GM12891 (cell line): ENCODE measurements around the gene AP3S2.

Experiments
- DNase-seq: peaks from one replicate; pipeline ENCODE4 v3.0.0; 2011; ENCODE audit warnings: low spot score; ENCODE audit not compliant: insufficient read length
- FAIRE-seq: peaks from 2 replicates; lab custom pipeline; 2011; peaks lifted over from hg19 to GRCh38; lab: Jason Lieb, UNC
- PAX5 ChIP-seq: IDR thresholded peaks from 2 replicates; pipeline ENCODE4 v1.6.1; 2011; ENCODE audit warnings: low read length, moderate library complexity, mild to moderate bottlenecking; ENCODE audit not compliant: insufficient read depth, severe bottlenecking
- POLR2A ChIP-seq: IDR thresholded peaks from 2 replicates; pipeline ENCODE4 v1.6.1; 2011; ENCODE audit warnings: low read depth, low read length, control low read depth
- POLR2AphosphoS5 ChIP-seq: IDR thresholded peaks from 2 replicates; pipeline ENCODE4 v1.6.1; 2011; ENCODE audit warnings: low read depth, low read length, control low read depth
- POU2F2 ChIP-seq: IDR thresholded peaks from 2 replicates; pipeline ENCODE4 v1.6.1; 2011; ENCODE audit warnings: low read depth, mild to moderate bottlenecking, control low read depth, low read length, moderate library complexity
- SPI1 ChIP-seq: IDR thresholded peaks from 2 replicates; pipeline ENCODE4 v1.6.1; 2011; ENCODE audit warnings: low read depth, low read length, control low read depth
- TAF1 ChIP-seq: IDR thresholded peaks from 2 replicates; pipeline ENCODE4 v1.6.1; 2011; ENCODE audit warnings: low read depth, low read length, control low read depth

AP3S2 gene

GRCh38 chr15:89916660-89917059, 22.9 kb upstream of the AP3S2 start:
- FAIRE-seq (no peak), DNase-seq (no peak)
- TF ChIP-seq POLR2AphosphoS5 (no peak), POU2F2 (no peak), TAF1 (no peak), PAX5 (no peak), SPI1 (no peak), POLR2A (no peak)

DNA sequence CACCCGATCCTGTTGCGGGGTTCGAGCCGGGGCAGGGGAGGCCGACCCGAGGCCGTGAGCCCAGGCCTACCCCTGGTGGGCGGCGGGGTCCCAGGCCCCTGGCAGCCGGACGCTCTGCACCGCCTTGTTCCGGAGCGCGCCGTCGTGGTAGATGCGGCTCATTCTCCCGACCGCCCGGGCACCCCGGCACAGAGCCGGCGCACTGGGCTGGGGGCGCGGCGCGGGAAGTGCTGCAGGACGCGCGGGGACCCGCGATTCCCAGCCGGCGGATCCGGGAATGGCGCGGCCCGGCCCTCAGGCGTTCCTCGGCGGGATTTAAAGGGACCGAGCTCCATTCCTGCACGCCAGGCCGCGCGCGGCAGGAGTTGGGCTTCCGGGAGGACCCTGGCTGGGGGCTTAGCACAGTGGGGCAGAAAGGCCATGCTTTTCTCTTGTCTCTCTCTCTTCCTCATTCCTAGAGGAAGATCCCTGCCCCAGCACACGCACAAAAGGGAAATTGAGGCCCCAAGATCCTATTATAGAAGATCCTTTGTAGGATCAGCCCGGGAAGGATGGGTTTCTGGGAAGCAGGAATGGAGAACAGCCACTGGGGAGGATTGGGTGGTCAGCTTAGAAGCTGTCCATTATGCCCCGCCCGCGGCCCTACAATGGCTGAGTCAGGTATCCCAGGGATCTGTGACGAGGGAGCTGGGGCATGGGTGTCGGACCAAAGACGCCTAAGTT, 19.0 kb upstream of the AP3S2 start, which contains the start of gene ARPIN:
TSS of gene ARPIN (minus strand) at position 279 of the 723 bp plus-strand sequence. CDS start at position 162, 117 bp downstream.
- TF ChIP-seq TAF1 = no peak
- no peak for TF ChIP-seq POLR2AphosphoS5
- TF ChIP-seq POLR2A = no peak
- TF ChIP-seq POU2F2 = no peak
- no peak for TF ChIP-seq PAX5
- TF ChIP-seq SPI1 = no peak
- DNase-seq (peak; percentile 50), FAIRE-seq (no peak)

DNA sequence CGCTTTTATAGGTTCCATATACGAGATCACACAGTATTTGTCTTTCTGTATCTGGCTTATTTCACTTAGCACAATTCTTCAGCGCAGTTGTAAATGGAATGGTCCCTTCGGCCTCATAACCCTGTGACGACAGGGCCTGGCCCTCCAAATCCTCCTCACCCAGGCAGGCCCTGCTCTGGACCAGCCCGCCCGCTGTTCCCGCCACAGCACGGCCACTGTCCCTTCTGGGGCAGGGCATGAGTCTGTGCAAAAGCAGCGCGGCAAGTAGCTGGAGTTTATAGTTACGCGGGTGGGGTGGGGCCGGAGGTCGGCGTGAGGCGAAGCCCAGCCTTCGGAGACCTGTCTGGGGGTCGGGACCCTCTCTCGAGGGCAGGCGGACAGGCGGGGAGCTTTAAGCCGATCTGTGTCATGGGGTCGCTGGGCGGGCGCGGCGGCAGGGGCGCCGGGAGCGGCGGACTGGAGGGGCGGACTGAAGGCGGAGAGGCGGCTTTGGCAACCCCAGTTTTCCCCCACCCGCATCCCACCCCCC, 18.4 kb upstream of the AP3S2 start:
- DNase-seq (no peak), FAIRE-seq (peak; percentile 51)
- no peak for TF ChIP-seq TAF1
- no peak for TF ChIP-seq SPI1
- no peak for TF ChIP-seq PAX5
- no peak for TF ChIP-seq POLR2A
- TF ChIP-seq POU2F2 = no peak
- no peak for TF ChIP-seq POLR2AphosphoS5

DNA sequence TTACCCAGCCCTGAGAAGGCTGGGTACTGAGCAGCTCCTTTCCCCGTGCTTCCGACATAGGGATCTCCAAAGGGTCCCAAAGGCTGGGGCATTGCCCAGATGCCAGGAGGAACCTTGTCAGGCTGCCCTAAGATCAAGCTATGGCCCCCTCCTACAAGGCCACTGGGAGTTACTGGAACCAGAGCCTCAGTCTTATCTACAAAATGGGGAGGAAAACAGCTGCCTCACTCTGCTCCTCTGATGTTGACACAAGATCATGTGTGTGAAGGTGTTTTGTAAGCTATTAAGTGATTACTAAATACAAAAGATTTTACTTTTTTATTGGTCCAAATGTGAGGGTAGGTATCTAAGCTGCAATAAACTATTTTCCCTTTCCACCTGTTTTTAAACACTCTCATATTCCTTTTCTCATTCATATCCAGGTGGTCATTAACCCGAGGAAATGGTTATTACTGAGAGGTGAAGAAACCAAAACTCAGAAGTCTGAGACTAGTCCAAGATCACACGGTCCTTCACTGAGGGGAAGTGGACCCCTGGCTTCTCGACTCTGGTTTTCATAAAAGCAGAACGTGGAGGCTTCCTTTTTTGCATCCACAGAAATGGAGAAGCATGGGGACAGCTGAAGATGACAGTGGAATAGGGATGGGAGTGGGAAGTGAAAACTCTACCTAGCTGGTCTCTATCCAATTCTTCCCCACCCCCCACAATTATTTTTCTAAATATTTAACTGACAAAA, 17.3 kb upstream of the AP3S2 start:
- DNase-seq (no peak), FAIRE-seq (no peak)
- TF ChIP-seq POLR2AphosphoS5 = no peak
- no peak for TF ChIP-seq TAF1
- TF ChIP-seq POU2F2 = no peak
- TF ChIP-seq PAX5 = no peak
- TF ChIP-seq SPI1 = 0 out of 2 replicates have a peak, but pooled peaks have one; percentile 8
- TF ChIP-seq POLR2A = no peak

DNA sequence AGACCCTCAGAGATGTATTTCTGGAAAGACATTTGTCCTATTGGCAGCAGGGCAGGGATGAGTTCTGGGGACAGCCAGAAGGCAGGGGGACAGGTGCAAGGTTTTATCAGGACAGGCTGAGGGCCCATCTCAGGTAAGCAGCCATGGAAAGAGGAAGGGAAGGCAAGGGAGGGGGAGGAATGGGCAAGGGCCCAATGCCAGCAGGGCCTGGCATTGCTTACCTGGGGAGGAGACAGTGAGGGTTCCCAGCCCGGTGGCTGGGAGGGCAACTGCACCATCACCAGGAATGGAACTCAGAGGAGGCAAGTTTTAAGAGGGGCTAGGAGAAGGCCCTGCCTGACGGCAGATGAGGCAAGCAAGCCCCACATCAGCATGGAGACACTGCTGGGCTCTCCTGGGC, 15.8 kb upstream of the AP3S2 start:
- FAIRE-seq = no peak
- TF ChIP-seq POLR2A (no peak), POU2F2 (no peak), SPI1 (no peak), PAX5 (no peak), TAF1 (no peak), POLR2AphosphoS5 (no peak)
- no peak for DNase-seq

GRCh38 chr15:89908226-89908625, 14.4 kb upstream of the AP3S2 start:
- DNase-seq (no peak), FAIRE-seq (no peak)
- TF ChIP-seq POU2F2 = no peak
- TF ChIP-seq POLR2AphosphoS5 = no peak
- no peak for TF ChIP-seq SPI1
- TF ChIP-seq TAF1 = no peak
- TF ChIP-seq POLR2A = no peak

DNA sequence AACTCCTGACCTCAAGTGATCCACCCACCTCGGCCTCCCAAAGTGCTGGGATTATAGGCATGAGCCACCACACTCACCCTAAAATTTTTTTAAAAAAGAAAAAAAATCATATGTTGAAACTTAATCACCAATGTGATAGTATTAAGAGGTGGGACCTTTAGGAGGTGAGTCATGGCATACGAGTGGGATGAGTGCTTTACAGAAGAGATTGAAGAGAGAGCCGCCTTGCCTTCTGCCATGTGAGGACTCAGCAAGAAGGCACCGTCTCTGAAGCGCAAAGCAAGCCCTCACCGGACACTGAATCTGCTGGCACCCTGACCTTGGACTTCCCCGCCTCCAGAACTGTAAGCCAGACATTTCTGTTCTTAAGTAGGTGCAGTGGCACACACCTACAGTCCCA, 13.5 kb upstream of the AP3S2 start:
- FAIRE-seq (no peak), DNase-seq (no peak)
- no peak for TF ChIP-seq POU2F2
- TF ChIP-seq PAX5 = no peak
- TF ChIP-seq SPI1 = no peak
- no peak for TF ChIP-seq POLR2AphosphoS5
- no peak for TF ChIP-seq TAF1
- TF ChIP-seq POLR2A = no peak

DNA sequence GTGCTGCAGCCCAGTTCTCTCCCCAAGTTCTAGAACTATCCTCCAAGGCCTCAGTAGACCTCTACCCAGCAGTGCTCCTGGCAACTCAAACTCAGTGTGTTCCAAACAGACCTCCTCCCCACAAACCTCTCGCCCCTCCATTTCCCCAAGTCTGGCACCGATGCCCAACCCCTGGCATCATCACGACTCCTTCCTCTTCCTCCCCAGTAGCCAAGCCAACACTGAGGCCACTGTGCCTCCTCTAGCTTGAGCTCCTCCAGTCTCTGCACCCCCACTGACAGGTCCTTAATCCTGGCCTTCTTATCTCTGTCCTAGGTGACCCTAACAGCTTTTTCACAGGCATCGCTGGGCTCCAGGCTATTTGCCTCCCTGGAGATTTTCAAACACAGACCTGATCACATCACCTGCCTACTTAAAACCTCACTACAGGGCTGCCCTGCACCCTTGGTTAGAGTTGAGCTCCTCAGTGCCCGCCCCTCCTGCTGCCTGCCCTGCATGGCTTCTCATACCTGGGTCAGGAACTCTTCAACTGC, 12.1 kb upstream of the AP3S2 start:
- DNase-seq = no peak
- no peak for FAIRE-seq
- TF ChIP-seq POLR2AphosphoS5 = no peak
- TF ChIP-seq SPI1 = no peak
- TF ChIP-seq POLR2A = no peak
- TF ChIP-seq TAF1 = no peak
- no peak for TF ChIP-seq POU2F2
- TF ChIP-seq PAX5 = no peak

DNA sequence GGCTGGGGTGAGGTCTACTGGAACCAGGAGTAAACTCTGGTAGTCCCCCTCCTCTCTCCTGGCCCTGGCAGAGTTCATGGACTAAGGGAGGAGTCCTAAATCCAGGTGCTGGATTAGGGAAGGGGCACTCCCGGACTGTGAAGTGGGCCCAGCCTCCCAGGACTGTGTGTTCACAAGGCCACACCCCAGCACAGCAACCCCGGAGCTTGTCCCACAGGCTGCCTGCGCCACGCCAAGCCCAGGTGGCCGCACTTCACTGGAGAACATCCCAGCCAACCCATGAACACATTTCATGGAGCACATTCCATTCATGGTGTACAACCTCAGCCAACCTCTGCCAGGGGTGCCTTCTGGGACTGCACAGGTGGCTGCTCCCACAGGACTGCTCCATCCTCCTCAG, 10.7 kb upstream of the AP3S2 start:
- FAIRE-seq (no peak), DNase-seq (no peak)
- TF ChIP-seq SPI1 = no peak
- TF ChIP-seq POLR2A = no peak
- no peak for TF ChIP-seq TAF1
- TF ChIP-seq POLR2AphosphoS5 = no peak
